ENCODE results near the gene ZCCHC14. TPM values are rescaled to one million over a fixed set of nuclear protein-coding genes. Genes with fewer than 3 reads are reported as not detected.

The ZCCHC14 gene
- total and polyA plus RNA-seq, 4 donors = 7.4 to 31.1 (median 19.3) TPM

- WGBS, 2 donors = 93 to 94% methylated on average over 9 of the region's 9 CpGs
- ATAC-seq (ENCODE audit: insufficient read depth, low FRiP score) (no peak), DNase-seq (no peak)
- Histone ChIP-seq H3K9ac (ENCODE audit: insufficient read depth in 1 of 2, low read length in 2 of 2) (no peak overlapping the region), H3K9me3 (ENCODE audit: control insufficient read depth in 4 of 4, insufficient read depth in 3 of 4, low read length in 3 of 4) (peaks cover 0 to 2% (median 0%) of the 10 kb centered on the region in 4 donors), H3K36me3 (ENCODE audit: control insufficient read depth in 4 of 4, insufficient read depth in 4 of 4, low read length in 4 of 4) (peaks cover 12 to 28% (median 20%) of the 10 kb centered on the region in 4 donors), H3K4me3 (no peak overlapping the region), H3K27ac (ENCODE audit: low read depth in 1 of 2, low read length in 1 of 2) (no peak overlapping the region), H3K4me1 (ENCODE audit: control insufficient read depth in 5 of 5, insufficient read depth in 5 of 5, low read length in 5 of 5) (peaks cover 0 to 10% (median 2%) of the 10 kb centered on the region in 5 donors), H3K27me3 (ENCODE audit: control insufficient read depth in 3 of 3, insufficient read depth in 3 of 3, low read length in 2 of 3) (no peaks in the 10 kb centered on the region)
- TF ChIP-seq, protein P1, sequence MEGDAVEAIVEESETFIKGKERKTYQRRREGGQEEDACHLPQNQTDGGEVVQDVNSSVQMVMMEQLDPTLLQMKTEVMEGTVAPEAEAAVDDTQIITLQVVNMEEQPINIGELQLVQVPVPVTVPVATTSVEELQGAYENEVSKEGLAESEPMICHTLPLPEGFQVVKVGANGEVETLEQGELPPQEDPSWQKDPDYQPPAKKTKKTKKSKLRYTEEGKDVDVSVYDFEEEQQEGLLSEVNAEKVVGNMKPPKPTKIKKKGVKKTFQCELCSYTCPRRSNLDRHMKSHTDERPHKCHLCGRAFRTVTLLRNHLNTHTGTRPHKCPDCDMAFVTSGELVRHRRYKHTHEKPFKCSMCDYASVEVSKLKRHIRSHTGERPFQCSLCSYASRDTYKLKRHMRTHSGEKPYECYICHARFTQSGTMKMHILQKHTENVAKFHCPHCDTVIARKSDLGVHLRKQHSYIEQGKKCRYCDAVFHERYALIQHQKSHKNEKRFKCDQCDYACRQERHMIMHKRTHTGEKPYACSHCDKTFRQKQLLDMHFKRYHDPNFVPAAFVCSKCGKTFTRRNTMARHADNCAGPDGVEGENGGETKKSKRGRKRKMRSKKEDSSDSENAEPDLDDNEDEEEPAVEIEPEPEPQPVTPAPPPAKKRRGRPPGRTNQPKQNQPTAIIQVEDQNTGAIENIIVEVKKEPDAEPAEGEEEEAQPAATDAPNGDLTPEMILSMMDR (IDR thresholded peaks at IDR 0.05; ENCODE audit: control extremely low read depth, extremely low read depth) = no peak
Measured at GRCh38 chr16:87358696-87359095, 134.1 kb downstream of the ZCCHC14 start.

DNA sequence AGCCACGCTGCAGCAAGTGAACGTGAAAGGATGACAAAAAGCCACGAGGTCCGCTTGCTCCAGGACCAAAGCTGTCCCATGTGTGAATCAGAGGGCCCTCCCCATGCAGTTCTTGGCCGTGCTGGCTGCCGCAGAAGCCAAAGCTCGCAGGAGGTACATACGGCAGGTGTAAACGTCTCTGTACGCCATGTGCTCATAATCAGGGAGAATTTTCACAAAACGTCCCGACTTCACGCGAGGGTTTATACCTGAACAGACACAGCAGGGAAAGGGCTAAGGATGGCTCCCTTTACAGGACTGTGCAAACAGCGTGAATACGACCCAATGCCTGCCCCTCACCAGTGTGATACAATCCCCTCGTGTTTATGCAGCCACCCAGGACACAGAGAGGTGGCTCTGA lies 134.6 kb downstream of the ZCCHC14 start:
- H3K4me3 ChIP-seq = no peak overlapping the region
- no peaks in the 10 kb centered on the region for H3K27me3 ChIP-seq (ENCODE audit: control insufficient read depth in 3 of 3, insufficient read depth in 3 of 3, low read length in 2 of 3)
- H3K9me3 ChIP-seq (ENCODE audit: control insufficient read depth in 4 of 4, insufficient read depth in 3 of 4, low read length in 3 of 4) = peaks cover 0 to 2% (median 0%) of the 10 kb centered on the region in 4 donors
- ATAC-seq (ENCODE audit: insufficient read depth, low FRiP score) = no peak
- 95 to 97% methylated on average over 17 of the region's 17 CpGs for WGBS, 2 donors
- TF ChIP-seq, protein P1 (IDR thresholded peaks at IDR 0.05; ENCODE audit: control extremely low read depth, extremely low read depth) = no peak
- no peak overlapping the region for H3K27ac ChIP-seq (ENCODE audit: low read depth in 1 of 2, low read length in 1 of 2)
- peaks cover 12 to 28% (median 20%) of the 10 kb centered on the region in 4 donors for H3K36me3 ChIP-seq (ENCODE audit: control insufficient read depth in 4 of 4, insufficient read depth in 4 of 4, low read length in 4 of 4)
- peaks cover 0 to 6% (median under 1%) of the 10 kb centered on the region in 5 donors for H3K4me1 ChIP-seq (ENCODE audit: control insufficient read depth in 5 of 5, insufficient read depth in 5 of 5, low read length in 5 of 5)
- no peak overlapping the region for H3K9ac ChIP-seq (ENCODE audit: insufficient read depth in 1 of 2, low read length in 2 of 2)
- DNase-seq = no peak

DNA sequence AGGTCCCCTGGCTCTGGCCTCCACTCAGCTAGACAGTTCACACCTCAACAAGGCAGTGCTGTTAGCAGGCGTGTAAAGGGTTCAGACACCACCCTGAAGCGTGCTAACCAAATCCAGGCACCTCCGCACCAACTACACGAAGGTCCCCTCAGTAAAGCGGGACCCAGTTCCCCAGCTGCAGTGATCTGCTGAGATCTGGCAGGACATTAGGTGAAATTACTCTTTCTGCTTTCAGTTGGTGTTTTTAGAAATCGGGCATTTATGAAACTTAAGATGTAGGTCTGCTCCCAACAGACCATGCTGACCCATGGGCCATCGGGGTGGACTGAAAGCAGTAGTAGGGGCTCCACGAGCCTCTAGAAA lies 136.4 kb downstream of the ZCCHC14 start:
- no peak overlapping the region for H3K9ac ChIP-seq (ENCODE audit: insufficient read depth in 1 of 2, low read length in 2 of 2)
- peaks cover 0 to 5% (median under 1%) of the 10 kb centered on the region in 5 donors for H3K4me1 ChIP-seq (ENCODE audit: control insufficient read depth in 5 of 5, insufficient read depth in 5 of 5, low read length in 5 of 5)
- peaks cover 12 to 25% (median 19%) of the 10 kb centered on the region in 4 donors for H3K36me3 ChIP-seq (ENCODE audit: control insufficient read depth in 4 of 4, insufficient read depth in 4 of 4, low read length in 4 of 4)
- no peak overlapping the region for H3K27ac ChIP-seq (ENCODE audit: low read depth in 1 of 2, low read length in 1 of 2)
- no peak overlapping the region for H3K4me3 ChIP-seq
- H3K9me3 ChIP-seq (ENCODE audit: control insufficient read depth in 4 of 4, insufficient read depth in 3 of 4, low read length in 3 of 4) = peaks cover 0 to 2% (median 0%) of the 10 kb centered on the region in 4 donors
- WGBS, 2 donors = 94 to 97% methylated on average over 8 of the region's 8 CpGs
- ATAC-seq (ENCODE audit: insufficient read depth, low FRiP score) (no peak), DNase-seq (no peak)
- H3K27me3 ChIP-seq (ENCODE audit: control insufficient read depth in 3 of 3, insufficient read depth in 3 of 3, low read length in 2 of 3) = no peaks in the 10 kb centered on the region
- TF ChIP-seq, protein P1 (IDR thresholded peaks at IDR 0.05; ENCODE audit: control extremely low read depth, extremely low read depth) = no peak

Other genes starting within 250 kb of the ZCCHC14 start
- 1 to 10 TPM in 1 of 2 donors, under 1 TPM in 1; 0.48 to 4.3 TPM for gene C16orf95, start 175.6 kb downstream of the ZCCHC14 start, total RNA-seq
- gene C16orf95, start 175.6 kb downstream of the ZCCHC14 start, polyA plus RNA-seq = 1 to 10 TPM; 1.9 to 2.3 TPM
- gene FBXO31, start 109.2 kb downstream of the ZCCHC14 start, total RNA-seq = 10 to 100 TPM; 33.6 to 35.1 TPM
- 10 to 100 TPM; 10.1 to 12.8 TPM for gene FBXO31, start 109.2 kb downstream of the ZCCHC14 start, polyA plus RNA-seq
- 10 to 100 TPM; 43.3 to 45.7 TPM for gene MAP1LC3B, start 100.7 kb downstream of the ZCCHC14 start, total RNA-seq
- gene MAP1LC3B, start 100.7 kb downstream of the ZCCHC14 start, polyA plus RNA-seq = 10 to 100 TPM; 49.8 to 62.2 TPM
- under 1 TPM; 0.21 to 0.68 TPM for gene JPH3, start 109.5 kb upstream of the ZCCHC14 start, total RNA-seq
- gene JPH3, start 109.5 kb upstream of the ZCCHC14 start, polyA plus RNA-seq = under 1 TPM; 0.04 to 0.05 TPM

All from lung (tissue), 12 donors.